Mesothelial cell of epicardium (in vitro differentiated cells): ENCODE data around the gene TENM4. TPM values are rescaled to one million over a fixed set of nuclear protein-coding genes. Genes with fewer than 3 reads are reported as not detected.

Source experiments
- DNase-seq, 2 experiments: peaks; one replicate each; pipeline ENCODE4 v3.0.0; 2021; ENCODE audit warnings: low spot score in 2 of 2; ENCODE audit not compliant: unreplicated experiment in 2 of 2
- H3K27ac Mint-ChIP-seq: 2 replicates; pipeline ENCODE4 v1.8.0; 2021; ENCODE audit warnings: mixed read lengths
- H3K27me3 Mint-ChIP-seq: 2 replicates; pipeline ENCODE4 v1.8.0; 2021; ENCODE audit warnings: low read depth, mixed read lengths
- H3K36me3 Mint-ChIP-seq: 2 replicates; pipeline ENCODE4 v1.8.0; 2021; ENCODE audit warnings: mixed read lengths
- H3K4me1 Mint-ChIP-seq: 2 replicates; pipeline ENCODE4 v1.8.0; 2021; ENCODE audit warnings: mixed read lengths
- H3K4me3 Mint-ChIP-seq: 2 replicates; pipeline ENCODE4 v1.8.0; 2021; ENCODE audit warnings: mild to moderate bottlenecking, moderate library complexity, mixed read lengths
- H3K9me3 Mint-ChIP-seq: 2 replicates; pipeline ENCODE4 v1.8.0; 2021; ENCODE audit warnings: mixed read lengths
- total RNA-seq: library from RNA; stranded (reverse); gene quantifications from 3 replicates; pipeline ENCODE4 v1.2.1, GENCODE V29; 2021
- TF ChIP-seq, protein P1 (sequence below): fragments of 200-600 bp; sonication (generic); IDR thresholded peaks from one replicate; pipeline ENCODE4 v1.5.0; 2021; ENCODE audit warnings: antibody characterized with exemption; ENCODE audit not compliant: unreplicated experiment

The TENM4 gene
- total RNA-seq, 1 donor from 2014 or later, result 187 TPM

DNA sequence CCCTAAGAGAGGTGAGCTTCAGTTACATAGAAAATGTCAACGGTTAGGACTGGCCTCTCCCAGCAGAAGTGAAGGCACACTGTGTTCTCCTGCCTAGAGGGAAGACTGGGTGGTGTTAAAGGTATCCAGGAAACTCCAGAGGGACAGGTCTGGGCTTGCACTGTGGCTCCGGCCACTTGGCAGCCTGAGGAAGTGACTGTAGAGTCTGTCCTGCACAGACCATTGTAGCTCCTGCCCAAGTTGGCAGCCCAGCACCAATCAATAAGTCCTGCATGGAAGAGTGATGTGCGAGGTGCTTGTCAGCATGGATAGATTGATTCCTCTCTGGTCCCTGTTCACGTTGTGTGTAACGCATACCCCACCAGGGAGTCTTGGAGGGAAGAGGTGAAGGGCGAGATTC is 284.8 kb downstream of the TENM4 start:
- no peaks in the 10 kb centered on the region for H3K36me3 Mint-ChIP-seq

DNA sequence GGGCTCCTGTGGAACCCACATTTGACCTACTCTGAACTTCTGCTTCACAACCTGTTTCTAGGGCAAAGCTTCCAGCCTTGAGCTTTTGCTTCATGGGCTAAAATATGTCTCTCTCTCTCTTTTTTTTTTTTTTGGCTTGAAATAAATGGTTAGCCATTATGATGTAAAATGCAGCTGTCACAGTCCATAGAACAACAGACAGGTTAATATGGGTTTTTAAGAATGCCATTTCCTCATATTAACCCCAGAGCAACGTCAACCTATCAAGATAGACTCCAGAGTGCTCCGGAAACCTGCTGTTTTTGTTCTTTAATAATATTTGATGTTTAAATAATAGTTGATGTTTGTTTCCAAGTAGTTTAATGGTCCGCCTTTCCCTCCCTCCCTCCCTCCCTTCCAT is 285.6 kb downstream of the TENM4 start:
- H3K27me3 Mint-ChIP-seq, result no peaks in the 10 kb centered on the region
- peaks cover 3% of the 10 kb centered on the region for H3K9me3 Mint-ChIP-seq
- H3K36me3 Mint-ChIP-seq, result no peaks in the 10 kb centered on the region
- TF ChIP-seq, protein P1, sequence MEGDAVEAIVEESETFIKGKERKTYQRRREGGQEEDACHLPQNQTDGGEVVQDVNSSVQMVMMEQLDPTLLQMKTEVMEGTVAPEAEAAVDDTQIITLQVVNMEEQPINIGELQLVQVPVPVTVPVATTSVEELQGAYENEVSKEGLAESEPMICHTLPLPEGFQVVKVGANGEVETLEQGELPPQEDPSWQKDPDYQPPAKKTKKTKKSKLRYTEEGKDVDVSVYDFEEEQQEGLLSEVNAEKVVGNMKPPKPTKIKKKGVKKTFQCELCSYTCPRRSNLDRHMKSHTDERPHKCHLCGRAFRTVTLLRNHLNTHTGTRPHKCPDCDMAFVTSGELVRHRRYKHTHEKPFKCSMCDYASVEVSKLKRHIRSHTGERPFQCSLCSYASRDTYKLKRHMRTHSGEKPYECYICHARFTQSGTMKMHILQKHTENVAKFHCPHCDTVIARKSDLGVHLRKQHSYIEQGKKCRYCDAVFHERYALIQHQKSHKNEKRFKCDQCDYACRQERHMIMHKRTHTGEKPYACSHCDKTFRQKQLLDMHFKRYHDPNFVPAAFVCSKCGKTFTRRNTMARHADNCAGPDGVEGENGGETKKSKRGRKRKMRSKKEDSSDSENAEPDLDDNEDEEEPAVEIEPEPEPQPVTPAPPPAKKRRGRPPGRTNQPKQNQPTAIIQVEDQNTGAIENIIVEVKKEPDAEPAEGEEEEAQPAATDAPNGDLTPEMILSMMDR, result no peak
- no peak overlapping the region for H3K27ac Mint-ChIP-seq
- H3K4me3 Mint-ChIP-seq, result no peak overlapping the region
- DNase-seq, result no peak
- H3K4me1 Mint-ChIP-seq, result peaks cover 5% of the 10 kb centered on the region

More for the DNA sequence above, 284.8 kb downstream of the TENM4 start:
- TF ChIP-seq, protein P1, result no peak
- Mint-ChIP-seq H3K27ac (no peak overlapping the region), H3K9me3 (peaks cover 3% of the 10 kb centered on the region), H3K4me1 (peaks cover 12% of the 10 kb centered on the region), H3K4me3 (no peak overlapping the region), H3K27me3 (no peaks in the 10 kb centered on the region)
- no peak for DNase-seq

DNA sequence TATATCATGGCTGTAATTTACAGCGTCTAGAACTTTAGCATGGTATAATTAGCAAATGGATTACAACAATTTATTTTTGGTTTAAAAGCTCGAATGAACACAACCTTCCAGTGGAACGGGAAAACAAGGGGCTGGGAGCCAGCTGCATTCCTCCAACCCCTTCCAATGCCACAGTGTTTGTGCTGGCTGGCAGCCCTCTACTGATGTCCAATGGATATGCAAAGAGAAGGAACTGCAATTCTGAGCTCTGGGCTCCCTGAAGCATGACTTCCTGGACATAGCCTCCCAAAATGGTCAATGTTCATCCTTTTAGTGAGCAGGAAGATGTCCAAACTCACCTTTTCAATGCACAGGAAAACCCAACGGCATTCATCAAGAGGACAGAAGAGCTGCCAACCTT is 288.3 kb downstream of the TENM4 start:
- DNase-seq, result no peak

DNA sequence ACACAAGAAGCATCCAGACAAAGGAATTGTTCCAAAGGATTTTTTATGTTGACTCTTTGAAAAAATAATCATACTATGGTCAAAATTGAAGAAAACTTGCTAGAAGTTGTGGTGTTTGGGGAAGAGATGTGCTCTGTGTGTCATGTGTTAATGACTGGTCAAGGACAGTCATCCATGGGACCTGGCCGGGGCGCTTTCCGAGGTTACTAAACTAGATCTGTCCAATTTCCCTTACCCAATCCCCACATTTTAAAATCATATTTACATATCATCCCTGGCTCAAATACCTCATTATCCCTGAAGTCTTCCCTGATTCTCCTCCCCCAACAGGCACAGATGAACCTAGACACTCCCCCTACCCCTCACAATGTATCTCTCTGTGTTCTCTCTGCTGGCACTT is 289.4 kb downstream of the TENM4 start:
- no peak for DNase-seq
- peaks cover 3% of the 10 kb centered on the region for H3K9me3 Mint-ChIP-seq
- no peaks in the 10 kb centered on the region for H3K27me3 Mint-ChIP-seq

More for the DNA sequence above, 288.3 kb downstream of the TENM4 start:
- Mint-ChIP-seq H3K4me1 (peaks cover 2% of the 10 kb centered on the region), H3K27ac (no peak overlapping the region), H3K27me3 (no peaks in the 10 kb centered on the region), H3K36me3 (no peaks in the 10 kb centered on the region), H3K9me3 (peaks cover 3% of the 10 kb centered on the region), H3K4me3 (no peak overlapping the region)
- TF ChIP-seq, protein P1, result no peak

DNA sequence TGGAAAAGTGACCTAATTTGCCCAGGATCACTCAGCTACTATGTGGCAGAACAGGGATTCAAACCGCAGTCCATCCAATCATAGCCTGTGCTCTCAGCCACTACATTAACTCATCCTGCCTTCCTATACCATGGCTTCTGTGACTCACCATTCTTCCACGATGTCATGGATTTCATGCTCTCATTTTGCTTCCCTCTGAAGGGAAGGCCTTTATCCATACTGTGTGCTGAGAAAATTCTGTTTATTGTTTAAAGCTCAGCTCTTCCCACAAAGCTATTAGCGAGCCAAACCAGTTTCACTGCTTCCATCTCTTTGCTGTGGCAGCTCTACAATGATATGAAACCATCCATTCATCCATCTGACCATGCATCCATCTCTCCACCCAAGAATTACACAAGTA is 289.9 kb downstream of the TENM4 start:
- Mint-ChIP-seq H3K4me3 (no peak overlapping the region), H3K36me3 (no peaks in the 10 kb centered on the region), H3K9me3 (peaks cover 3% of the 10 kb centered on the region), H3K27ac (no peak overlapping the region), H3K4me1 (peaks cover 2% of the 10 kb centered on the region), H3K27me3 (no peaks in the 10 kb centered on the region)
- DNase-seq, result no peak
- TF ChIP-seq, protein P1, result no peak

More for the DNA sequence above, 289.4 kb downstream of the TENM4 start:
- Mint-ChIP-seq H3K4me1 (peaks cover 2% of the 10 kb centered on the region), H3K36me3 (no peaks in the 10 kb centered on the region), H3K27ac (no peak overlapping the region), H3K4me3 (no peak overlapping the region)
- TF ChIP-seq, protein P1, result no peak

DNA sequence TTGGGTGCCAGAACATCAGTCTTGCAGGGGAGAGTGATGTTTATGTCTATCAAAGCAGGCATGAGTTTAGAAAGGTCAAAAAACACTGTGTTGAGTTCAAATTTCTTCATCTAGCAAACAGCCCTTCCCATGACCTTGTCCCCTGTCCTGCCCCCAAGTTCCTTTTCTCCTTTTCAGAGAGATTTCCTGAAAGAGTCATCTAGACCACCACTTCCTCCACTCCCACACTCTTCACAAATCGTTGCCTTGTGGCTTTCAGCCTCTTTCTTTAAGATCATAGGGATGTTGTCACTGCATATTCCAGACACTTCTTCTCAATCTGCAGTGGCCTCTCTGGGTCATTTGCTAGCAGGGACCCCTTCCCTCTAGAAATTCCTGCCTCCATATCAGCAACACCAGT is 290.5 kb downstream of the TENM4 start:
- TF ChIP-seq, protein P1, result no peak
- peaks cover 3% of the 10 kb centered on the region for H3K9me3 Mint-ChIP-seq
- H3K27ac Mint-ChIP-seq, result no peak overlapping the region
- H3K36me3 Mint-ChIP-seq, result no peaks in the 10 kb centered on the region
- H3K27me3 Mint-ChIP-seq, result no peaks in the 10 kb centered on the region
- DNase-seq, result no peak
- no peak overlapping the region for H3K4me3 Mint-ChIP-seq
- H3K4me1 Mint-ChIP-seq, result peaks cover 2% of the 10 kb centered on the region
